Body of pancreas (tissue), 4 donors: Measurements from ENCODE around the gene GPR142. TPM values are rescaled to one million over a fixed set of nuclear protein-coding genes. Genes with fewer than 3 reads are reported as not detected.

Experiments used
- ATAC-seq: fragments of 150-250 bp; one replicate; pipeline ENCODE4 v1.9.1; 2016
- DNase-seq, 4 donors: peaks; one replicate each; pipeline ENCODE4 v3.0.0-alpha.2; 2019
- H3K27ac ChIP-seq, 4 donors: fragments of 200-600 bp; sonication (generic); 1 replicate in 3 of 4; 2 replicates in 1 of 4; pipeline versions ENCODE4 v1.5.1 to v1.6.1; 2016 to 2019; ENCODE audit warnings: mild to moderate bottlenecking in 1 of 4, mixed read lengths in 1 of 4, moderate library complexity in 1 of 4
- H3K27me3 ChIP-seq, 2 donors: fragments of 200-600 bp; sonication (generic); one replicate each; pipeline ENCODE4 v1.6.0; 2016; ENCODE audit warnings: mild to moderate bottlenecking in 1 of 2
- H3K36me3 ChIP-seq, 2 donors: fragments of 200-600 bp; sonication (generic); replicated peaks in 1 of 2; 2 replicates each; pipeline ENCODE4 v1.5.1; 2016; ENCODE audit warnings: low read depth in 2 of 2; ENCODE audit not compliant: insufficient read depth in 1 of 2
- H3K4me1 ChIP-seq: fragments of 200-600 bp; sonication (generic); one replicate; pipeline ENCODE4 v1.6.0; 2016
- H3K4me3 ChIP-seq, 2 donors: fragments of 200-600 bp; sonication (generic); 1 replicate in 1 of 2; 2 replicates in 1 of 2; pipeline ENCODE4 v1.5.1; 2016 to 2019
- H3K9me3 ChIP-seq, 3 donors: fragments of 200-600 bp; sonication (generic); 1 replicate in 2 of 3; 2 replicates in 1 of 3; pipeline ENCODE4 v1.5.1; 2016
- POLR2A ChIP-seq, 3 donors: fragments of 450-650 bp; IDR thresholded peaks; one replicate each; pipeline ENCODE4 v1.6.1; 2016; ENCODE audit warnings: antibody characterized with exemption in 3 of 3, mild to moderate bottlenecking in 2 of 3
- WGBS, 2 donors: methylation state at CpG; one replicate each; pipeline ENCODE4 v1.1.5; 2017; 5-methylcytosine and 5-hydroxymethylcytosine counted together
- intact Hi-C: fragments of 100-400 bp; cut with DNase I; formaldehyde crosslinking; loops from one replicate; pipeline ENCODE4 v1.15.1; 2023
- total RNA-seq, 2 donors: library from RNA; depleted of rRNA; stranded (reverse); fragments of >200 nt; gene quantifications; one replicate each; pipeline ENCODE4 v1.1.0, GENCODE V29; 2016
- TF ChIP-seq, protein P1 (sequence below), 7 experiments: fragments of 450-650 bp in 4 of 7; fragments of 200-600 bp in 3 of 7; sonication (generic) in 3 of 7; IDR thresholded peaks; one replicate each; pipeline ENCODE4 v1.5.1; 2016 to 2019; ENCODE audit warnings: antibody characterized with exemption in 7 of 7

GPR142 gene
- total RNA-seq, 2 donors from 2014 or later: 0.52 to 0.66 TPM

DNA sequence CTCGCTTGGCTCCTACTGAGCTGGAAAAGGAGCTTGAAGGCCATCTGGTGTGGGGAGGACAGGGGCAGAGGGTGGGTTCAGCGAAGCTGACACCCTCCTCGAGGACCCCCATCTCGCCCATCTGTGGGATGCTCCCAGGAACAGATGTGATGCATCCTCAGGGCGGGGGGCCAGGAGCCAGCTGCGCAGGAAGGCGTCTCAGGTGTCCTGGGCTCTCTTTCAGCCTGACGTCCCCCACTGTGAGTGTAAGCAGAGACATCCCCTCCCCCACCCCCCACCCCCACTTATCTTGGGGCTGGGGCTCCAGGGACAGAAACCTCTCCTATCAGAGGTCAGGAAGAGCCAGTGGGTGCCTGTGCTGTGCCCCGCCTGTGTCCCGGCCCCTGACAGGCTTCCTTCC is 25.1 kb upstream of the GPR142 start:
- Histone ChIP-seq H3K27ac (no peak overlapping the region), H3K9me3 (no peaks in the 10 kb centered on the region), H3K4me3 (no peak overlapping the region), H3K4me1 (no peaks in the 10 kb centered on the region), H3K27me3 (no peaks in the 10 kb centered on the region), H3K36me3 (no peaks in the 10 kb centered on the region)
- 50 to 61% methylated on average over 4 to 10 of the region's 10 CpGs for WGBS, 2 donors
- ATAC-seq (no peak), DNase-seq (no peak)
- intact Hi-C loops: no loop called here
- TF ChIP-seq, protein P1, sequence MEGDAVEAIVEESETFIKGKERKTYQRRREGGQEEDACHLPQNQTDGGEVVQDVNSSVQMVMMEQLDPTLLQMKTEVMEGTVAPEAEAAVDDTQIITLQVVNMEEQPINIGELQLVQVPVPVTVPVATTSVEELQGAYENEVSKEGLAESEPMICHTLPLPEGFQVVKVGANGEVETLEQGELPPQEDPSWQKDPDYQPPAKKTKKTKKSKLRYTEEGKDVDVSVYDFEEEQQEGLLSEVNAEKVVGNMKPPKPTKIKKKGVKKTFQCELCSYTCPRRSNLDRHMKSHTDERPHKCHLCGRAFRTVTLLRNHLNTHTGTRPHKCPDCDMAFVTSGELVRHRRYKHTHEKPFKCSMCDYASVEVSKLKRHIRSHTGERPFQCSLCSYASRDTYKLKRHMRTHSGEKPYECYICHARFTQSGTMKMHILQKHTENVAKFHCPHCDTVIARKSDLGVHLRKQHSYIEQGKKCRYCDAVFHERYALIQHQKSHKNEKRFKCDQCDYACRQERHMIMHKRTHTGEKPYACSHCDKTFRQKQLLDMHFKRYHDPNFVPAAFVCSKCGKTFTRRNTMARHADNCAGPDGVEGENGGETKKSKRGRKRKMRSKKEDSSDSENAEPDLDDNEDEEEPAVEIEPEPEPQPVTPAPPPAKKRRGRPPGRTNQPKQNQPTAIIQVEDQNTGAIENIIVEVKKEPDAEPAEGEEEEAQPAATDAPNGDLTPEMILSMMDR (IDR thresholded peaks at IDR 0.05): no peak
- TF ChIP-seq POLR2A (IDR thresholded peaks at IDR 0.05): no peak

DNA sequence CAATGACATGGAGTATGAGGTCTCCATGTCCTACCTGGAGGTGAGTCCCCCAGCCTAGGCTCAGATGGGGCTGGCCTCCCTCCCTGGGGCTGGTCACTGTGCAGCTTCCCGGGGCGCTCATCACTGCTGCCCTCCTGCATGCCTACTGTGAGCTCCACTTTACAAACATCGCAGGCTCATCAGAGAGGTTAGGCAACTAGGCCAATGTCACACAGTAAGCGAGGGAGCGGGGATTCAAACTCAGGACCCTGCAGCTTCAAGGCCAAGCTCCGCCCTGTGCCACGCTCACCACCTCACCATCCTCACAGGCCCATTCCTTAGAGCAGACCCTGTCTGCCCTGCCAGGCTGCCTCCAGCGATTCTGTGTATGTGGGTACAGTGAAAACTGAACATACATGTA is 24.2 kb upstream of the GPR142 start:
- no peaks in the 10 kb centered on the region for H3K4me1 ChIP-seq
- no peaks in the 10 kb centered on the region for H3K27me3 ChIP-seq
- no peak overlapping the region for H3K4me3 ChIP-seq
- DNase-seq (no peak), ATAC-seq (no peak)
- no peak overlapping the region for H3K27ac ChIP-seq
- H3K9me3 ChIP-seq: no peaks in the 10 kb centered on the region
- no peaks in the 10 kb centered on the region for H3K36me3 ChIP-seq
- intact Hi-C loops: no loop called here
- 82 to 100% methylated on average over 1 to 8 of the region's 8 CpGs for WGBS, 2 donors
- TF ChIP-seq POLR2A (IDR thresholded peaks at IDR 0.05): no peak
- TF ChIP-seq, protein P1 (IDR thresholded peaks at IDR 0.05): no peak

DNA sequence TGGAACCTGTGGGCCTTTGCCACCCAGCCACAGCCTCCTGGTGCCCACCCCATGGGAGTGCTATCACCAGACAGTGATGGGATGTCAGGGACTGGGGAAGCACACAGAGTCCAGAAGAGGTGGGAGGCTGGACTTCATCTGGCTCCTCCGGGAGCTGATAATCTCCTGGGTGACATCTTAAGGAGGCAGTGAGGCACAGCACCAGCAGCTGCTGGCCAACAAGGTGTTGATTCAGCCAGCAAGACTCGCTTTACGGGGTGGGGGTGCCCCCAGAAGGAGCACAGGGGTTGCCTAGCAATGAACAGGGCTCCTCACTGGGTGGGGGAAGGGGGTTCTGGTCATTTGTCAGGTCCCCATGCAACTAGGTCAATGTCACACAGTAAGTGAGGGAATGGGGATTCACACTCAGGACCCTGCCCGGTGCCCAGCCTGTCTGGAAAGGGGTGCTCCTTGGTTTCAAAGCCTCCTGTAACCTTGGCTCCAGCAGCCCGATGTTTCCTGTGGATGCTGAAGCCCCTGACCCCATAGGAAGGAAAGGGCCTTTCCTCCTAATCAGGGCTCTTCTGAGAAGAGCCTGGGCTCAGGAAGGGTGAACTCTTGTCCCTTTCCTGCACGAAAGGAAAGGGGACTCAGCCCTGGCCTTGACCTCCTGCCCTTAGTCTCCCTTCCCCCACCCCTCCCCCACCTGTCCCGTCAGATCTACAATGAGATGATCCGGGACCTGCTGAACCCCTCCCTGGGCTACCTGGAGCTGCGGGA is 23.6 kb upstream of the GPR142 start:
- WGBS, 2 donors: 37 to 40% methylated on average over 1 to 7 of the region's 9 CpGs
- H3K36me3 ChIP-seq: no peaks in the 10 kb centered on the region
- H3K27ac ChIP-seq: no peak overlapping the region
- no peak for TF ChIP-seq POLR2A (IDR thresholded peaks at IDR 0.05)
- TF ChIP-seq, protein P1 (IDR thresholded peaks at IDR 0.05): no peak
- no peaks in the 10 kb centered on the region for H3K4me1 ChIP-seq
- no peak for DNase-seq
- H3K4me3 ChIP-seq: no peak overlapping the region
- intact Hi-C loops: no loop called here
- H3K27me3 ChIP-seq: no peaks in the 10 kb centered on the region
- H3K9me3 ChIP-seq: no peaks in the 10 kb centered on the region
- no peak for ATAC-seq

DNA sequence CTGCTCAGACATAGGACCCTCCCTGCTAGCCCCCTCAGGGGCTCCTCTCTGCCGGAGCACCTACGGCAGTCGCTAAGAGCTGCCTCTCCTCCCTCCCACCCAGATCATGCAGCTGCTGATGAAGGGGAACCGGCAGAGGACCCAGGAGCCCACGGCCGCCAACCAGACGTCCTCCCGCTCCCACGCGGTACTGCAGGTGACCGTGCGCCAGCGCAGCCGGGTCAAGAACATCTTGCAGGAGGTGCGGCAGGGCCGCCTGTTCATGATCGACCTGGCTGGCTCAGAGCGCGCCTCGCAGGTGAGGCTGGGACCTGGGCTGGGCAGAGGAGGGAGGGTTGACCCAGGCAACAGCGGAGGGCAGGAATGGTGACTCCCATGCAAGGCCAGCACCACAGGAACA is 22.6 kb upstream of the GPR142 start:
- H3K36me3 ChIP-seq: no peaks in the 10 kb centered on the region
- H3K9me3 ChIP-seq: no peaks in the 10 kb centered on the region
- no peaks in the 10 kb centered on the region for H3K4me1 ChIP-seq
- 44 to 62% methylated on average over 5 to 21 of the region's 21 CpGs for WGBS, 2 donors
- ATAC-seq (no peak), DNase-seq (no peak)
- no peaks in the 10 kb centered on the region for H3K27me3 ChIP-seq
- no peak overlapping the region for H3K4me3 ChIP-seq
- intact Hi-C loops: no loop called here
- no peak overlapping the region for H3K27ac ChIP-seq
- TF ChIP-seq POLR2A (IDR thresholded peaks at IDR 0.05): no peak
- TF ChIP-seq, protein P1 (IDR thresholded peaks at IDR 0.05): no peak
